H1 (cell line): ENCODE measurements around the gene HOXB4. TPM values are rescaled to one million over a fixed set of nuclear protein-coding genes. Genes with fewer than 3 reads are reported as not detected.

Experiments used
- ASH2L ChIP-seq: fragments of 200-600, 300-600 bp; sonication (generic); IDR thresholded peaks from one replicate; pipeline ENCODE4 v1.7.1; 2017; ENCODE audit warnings: low read length
- ATF2 ChIP-seq: IDR thresholded peaks from 2 replicates; pipeline ENCODE4 v1.6.1; 2012; ENCODE audit warnings: low read length, inconsistent platforms
- CBX8 ChIP-seq: fragments of 300-800, 300-1000 bp; sonication (generic); IDR thresholded peaks from 2 replicates; pipeline ENCODE4 v1.7.1; 2016; ENCODE audit warnings: low read depth, low read length, borderline replicate concordance
- CTBP2 ChIP-seq: IDR thresholded peaks from 2 replicates; pipeline ENCODE4 v1.7.0; 2011; ENCODE audit warnings: borderline replicate concordance, mild to moderate bottlenecking, moderate library complexity, mixed read lengths, low read length; ENCODE audit not compliant: insufficient read depth, insufficient read length
- EZH2 ChIP-seq: fragments of 200-600 bp; sonication (generic); IDR thresholded peaks from 2 replicates; pipeline ENCODE4 v1.7.1; 2012; ENCODE audit warnings: low read depth, mild to moderate bottlenecking, moderate library complexity, low read length, inconsistent platforms; ENCODE audit not compliant: severe bottlenecking
- PHF8 ChIP-seq: fragments of 200-600 bp; sonication (generic); conservative IDR thresholded peaks from 2 replicates; pipeline ENCODE4 v1.7.1; 2012; ENCODE audit warnings: low read depth, mild to moderate bottlenecking, inconsistent platforms, low read length, moderate library complexity
- POLR2A ChIP-seq, 2 experiments: IDR thresholded peaks; 1 replicate in 1 of 2; 2 replicates in 1 of 2; pipeline ENCODE4 v1.6.1; 2011; ENCODE audit warnings: low read depth in 2 of 2, low read length in 2 of 2, mild to moderate bottlenecking in 2 of 2; ENCODE audit errors: control extremely low read depth in 1 of 2
- RFX5 ChIP-seq: IDR thresholded peaks from 2 replicates; pipeline ENCODE4 v1.6.1; 2011; ENCODE audit warnings: low read depth, low read length, improper control_type of control experiment, borderline replicate concordance
- SUZ12 ChIP-seq: fragments of 200-600 bp; sonication (generic); IDR thresholded peaks from 2 replicates; pipeline ENCODE4 v1.6.1; 2012; ENCODE audit warnings: mild to moderate bottlenecking, inconsistent platforms, low read length, moderate library complexity, mixed read lengths
- USF2 ChIP-seq: IDR thresholded peaks from 2 replicates; pipeline ENCODE4 v1.6.1; 2011; ENCODE audit warnings: low read length, improper control_type of control experiment
- ZNF274 ChIP-seq: IDR thresholded peaks from 2 replicates; pipeline ENCODE4 v1.7.0; 2012; ENCODE audit warnings: low read length, borderline replicate concordance; ENCODE audit errors: extremely low read depth
- polyA plus RNA-seq, 7 experiments: library from polyadenylated mRNA; depleted of rRNA in 3 of 7; stranded (reverse) in 5 of 7; unstranded in 2 of 7; fragments of >200 nt in 5 of 7; fragments of 200-250 nt in 2 of 7; gene quantifications; 1 replicate in 5 of 7; 2 replicates in 1 of 7; 4 replicates in 1 of 7; pipeline versions ENCODE4 v1.2.1 to v1.2.3, GENCODE V29; 2011 to 2013; ENCODE audit warnings: missing spikeins in 2 of 7, mixed read lengths in 2 of 7
- total RNA-seq: library from RNA; stranded (reverse); fragmentation: NEBNext Ultra II Directional; extraction: Animal tissue kit (Norgen Biotek cat#: 25700); gene quantifications from 2 replicates; pipeline ENCODE4 v1.2.1, GENCODE V29; 2021
- TF ChIP-seq, protein P1 (sequence below): IDR thresholded peaks from 2 replicates; pipeline ENCODE4 v1.6.1; 2012; ENCODE audit warnings: inconsistent platforms

The HOXB4 gene
- total and polyA plus RNA-seq, 2 of the 8 experiments (the other 6 are each of a cell fraction or from before 2014, with no cell fraction given) = not detected

- TF ChIP-seq ATF2 (no peak), ASH2L (no peak), PHF8 (no peak), SUZ12 (peak; percentile 95), CTBP2 (no peak), POLR2A (IDR thresholded peaks at IDR 0.05; ENCODE audit: control extremely low read depth in 1 of 2, low read depth in 2 of 2, low read length in 2 of 2) (no peak), CBX8 (peak; percentile 90; the same call in 1 of the 2 replicates), ZNF274 (no peak), USF2 (no peak), EZH2 (peak; percentile 98), RFX5 (no peak)
- TF ChIP-seq, protein P1, sequence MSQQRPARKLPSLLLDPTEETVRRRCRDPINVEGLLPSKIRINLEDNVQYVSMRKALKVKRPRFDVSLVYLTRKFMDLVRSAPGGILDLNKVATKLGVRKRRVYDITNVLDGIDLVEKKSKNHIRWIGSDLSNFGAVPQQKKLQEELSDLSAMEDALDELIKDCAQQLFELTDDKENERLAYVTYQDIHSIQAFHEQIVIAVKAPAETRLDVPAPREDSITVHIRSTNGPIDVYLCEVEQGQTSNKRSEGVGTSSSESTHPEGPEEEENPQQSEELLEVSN = no peak
Observed at GRCh38 chr17:48594538-48595277, 16.6 kb upstream of the HOXB4 start (continued).
